SU-DHL-6 (cell line): ENCODE measurements around the gene ARMC5.

Source experiments
- H2AFZ ChIP-seq: fragments of 200-600 bp; sonication (generic); 2 replicates; pipeline ENCODE4 v1.6.1; 2014; ENCODE audit warnings: low read depth, mild to moderate bottlenecking, moderate library complexity, mixed read lengths, antibody characterized with exemption, low read length; ENCODE audit not compliant: severe bottlenecking
- H3F3A ChIP-seq: fragments of 200-600 bp; shearing (Covaris generic); 2 replicates; pipeline ENCODE4 v1.6.0; 2016; ENCODE audit warnings: antibody characterized with exemption, mild to moderate bottlenecking; ENCODE audit not compliant: insufficient read depth
- H3K27ac ChIP-seq: fragments of 200-600 bp; sonication (generic); 2 replicates; pipeline ENCODE4 v1.5.1; 2016; ENCODE audit warnings: low read depth, mild to moderate bottlenecking, low read length, moderate library complexity, mixed read lengths
- H3K27me3 ChIP-seq: fragments of 200-600 bp; sonication (generic), shearing (Covaris generic); 2 replicates; pipeline ENCODE4 v1.6.0; 2014; ENCODE audit warnings: mild to moderate bottlenecking, low read length
- H3K36me3 ChIP-seq: fragments of 200-600 bp; sonication (generic); 2 replicates; pipeline ENCODE4 v1.6.1; 2014; ENCODE audit warnings: mild to moderate bottlenecking, low read length, mixed read lengths
- H3K4me2 ChIP-seq: fragments of 300-600, 200-600 bp; shearing (Covaris generic), sonication (generic); 2 replicates; pipeline ENCODE4 v1.6.0; 2014; ENCODE audit warnings: low read length, low read depth, mild to moderate bottlenecking; ENCODE audit not compliant: poor library complexity, severe bottlenecking
- H3K4me3 ChIP-seq: fragments of 200-600 bp; sonication (generic); 2 replicates; pipeline ENCODE4 v1.5.1; 2014; ENCODE audit warnings: antibody characterized with exemption, low read length, mild to moderate bottlenecking, mixed read lengths; ENCODE audit not compliant: insufficient read depth, poor library complexity, severe bottlenecking
- H3K79me2 ChIP-seq: fragments of 200-600 bp; sonication (generic); 2 replicates; pipeline ENCODE4 v1.6.1; 2014; ENCODE audit warnings: mild to moderate bottlenecking, low read length, moderate library complexity; ENCODE audit not compliant: insufficient read depth
- H3K9ac ChIP-seq: fragments of 200-600 bp; sonication (generic); 2 replicates; pipeline ENCODE4 v1.7.0; 2014; ENCODE audit warnings: mild to moderate bottlenecking, low read length
- H3K9me2 ChIP-seq: fragments of 200-600 bp; sonication (generic); replicated peaks from 2 replicates; pipeline ENCODE4 v1.6.1; 2014; ENCODE audit warnings: low read length; ENCODE audit not compliant: insufficient read depth
- H3K9me3 ChIP-seq: fragments of 200-600 bp; sonication (generic); 2 replicates; pipeline ENCODE4 v1.6.1; 2014; ENCODE audit warnings: low read length, mixed read lengths; ENCODE audit not compliant: insufficient read depth
- H4K20me1 ChIP-seq: fragments of 200-600 bp; sonication (generic); 2 replicates; pipeline ENCODE4 v1.6.1; 2014; ENCODE audit warnings: low read depth, mild to moderate bottlenecking, antibody characterized with exemption, low read length, moderate library complexity, mixed read lengths
- EZH2phosphoT487 ChIP-seq: fragments of 200-600 bp; sonication (generic), shearing (Covaris generic); conservative IDR thresholded peaks from 2 replicates; pipeline ENCODE4 v1.6.1; 2018; ENCODE audit warnings: mild to moderate bottlenecking, antibody characterized with exemption, low read length, moderate library complexity, mixed read lengths
- TF ChIP-seq, protein P1 (sequence below): fragments of 200-600 bp; sonication (generic); IDR thresholded peaks from one replicate; pipeline ENCODE4 v1.5.1; 2017; ENCODE audit warnings: antibody characterized with exemption, mild to moderate bottlenecking, low read length, moderate library complexity; ENCODE audit not compliant: insufficient read depth, poor library complexity, severe bottlenecking

ARMC5 gene

DNA sequence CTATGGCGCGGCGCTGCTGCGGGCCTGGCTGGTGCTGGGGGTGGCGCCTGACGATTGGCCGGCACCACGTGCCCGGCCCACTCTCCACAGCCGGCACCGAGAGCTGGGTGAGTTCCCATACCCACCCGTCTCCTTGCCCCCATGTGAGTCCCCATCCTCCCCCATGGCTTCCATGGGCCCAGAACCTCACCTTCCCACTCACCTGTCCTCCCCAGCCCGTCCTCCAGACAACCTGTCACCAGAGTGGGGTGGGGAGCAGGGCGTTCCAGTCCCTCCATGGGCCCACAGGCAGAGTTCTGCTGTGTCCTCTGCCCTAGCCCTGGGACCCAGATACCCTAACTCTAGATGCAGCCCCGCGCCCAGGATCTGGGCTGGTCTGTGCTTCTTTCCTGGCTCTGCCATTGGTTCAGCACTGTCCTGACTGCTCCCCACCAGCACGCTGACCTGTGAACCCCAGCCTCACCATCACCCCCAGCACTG, 5.5 kb downstream of the ARMC5 start:
- Histone ChIP-seq H3K27me3 (no peaks in the 10 kb centered on the region), H2AFZ (no peak overlapping the region), H3K36me3 (no peaks in the 10 kb centered on the region), H4K20me1 (0 out of 2 replicates have a peak, but pooled peaks cover 5% of the 10 kb centered on the region), H3K27ac (no peak overlapping the region), H3K9ac (no peak overlapping the region), H3K4me3 (no peak overlapping the region), H3K4me2 (no peak overlapping the region), H3K9me3 (no peaks in the 10 kb centered on the region), H3F3A (0 out of 2 replicates have a peak, but pooled peaks cover 4% of the 10 kb centered on the region), H3K9me2 (no peaks in the 10 kb centered on the region), H3K79me2 (no peaks in the 10 kb centered on the region)
- TF ChIP-seq EZH2phosphoT487, result no peak
- TF ChIP-seq, protein P1, sequence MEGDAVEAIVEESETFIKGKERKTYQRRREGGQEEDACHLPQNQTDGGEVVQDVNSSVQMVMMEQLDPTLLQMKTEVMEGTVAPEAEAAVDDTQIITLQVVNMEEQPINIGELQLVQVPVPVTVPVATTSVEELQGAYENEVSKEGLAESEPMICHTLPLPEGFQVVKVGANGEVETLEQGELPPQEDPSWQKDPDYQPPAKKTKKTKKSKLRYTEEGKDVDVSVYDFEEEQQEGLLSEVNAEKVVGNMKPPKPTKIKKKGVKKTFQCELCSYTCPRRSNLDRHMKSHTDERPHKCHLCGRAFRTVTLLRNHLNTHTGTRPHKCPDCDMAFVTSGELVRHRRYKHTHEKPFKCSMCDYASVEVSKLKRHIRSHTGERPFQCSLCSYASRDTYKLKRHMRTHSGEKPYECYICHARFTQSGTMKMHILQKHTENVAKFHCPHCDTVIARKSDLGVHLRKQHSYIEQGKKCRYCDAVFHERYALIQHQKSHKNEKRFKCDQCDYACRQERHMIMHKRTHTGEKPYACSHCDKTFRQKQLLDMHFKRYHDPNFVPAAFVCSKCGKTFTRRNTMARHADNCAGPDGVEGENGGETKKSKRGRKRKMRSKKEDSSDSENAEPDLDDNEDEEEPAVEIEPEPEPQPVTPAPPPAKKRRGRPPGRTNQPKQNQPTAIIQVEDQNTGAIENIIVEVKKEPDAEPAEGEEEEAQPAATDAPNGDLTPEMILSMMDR, result no peak

DNA sequence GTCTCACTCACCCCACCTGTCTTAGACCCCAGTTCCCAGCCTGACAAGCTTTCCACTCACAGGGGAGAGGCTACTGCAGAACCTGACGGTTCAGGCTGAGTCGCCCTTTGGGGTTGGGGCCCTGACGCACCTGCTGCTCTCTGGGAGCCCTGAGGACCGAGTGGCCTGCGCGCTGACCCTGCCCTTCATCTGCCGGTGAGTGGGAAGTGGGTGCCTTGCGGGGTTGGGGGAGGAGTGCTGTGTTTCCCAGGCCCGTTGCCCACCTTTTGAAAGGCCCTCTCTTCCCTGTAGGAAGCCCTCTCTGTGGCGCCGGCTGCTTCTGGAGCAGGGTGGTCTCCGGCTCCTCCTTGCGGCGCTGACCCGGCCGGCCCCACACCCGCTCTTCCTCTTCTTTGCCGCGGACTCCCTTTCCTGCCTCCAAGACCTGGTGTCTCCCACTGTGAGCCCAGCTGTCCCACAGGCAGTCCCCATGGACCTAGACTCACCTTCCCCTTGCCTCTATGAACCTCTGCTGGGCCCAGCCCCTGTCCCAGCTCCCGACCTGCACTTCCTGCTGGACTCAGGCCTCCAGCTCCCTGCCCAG, 6.6 kb downstream of the ARMC5 start:
- TF ChIP-seq, protein P1, result no peak
- no peak for TF ChIP-seq EZH2phosphoT487
- Histone ChIP-seq H3K36me3 (no peaks in the 10 kb centered on the region), H3K4me2 (no peak overlapping the region), H3K27me3 (no peaks in the 10 kb centered on the region), H3K9me2 (no peaks in the 10 kb centered on the region), H3F3A (no peaks in the 10 kb centered on the region), H3K79me2 (no peaks in the 10 kb centered on the region), H3K27ac (no peak overlapping the region), H3K4me3 (no peak overlapping the region), H3K9ac (no peak overlapping the region), H3K9me3 (no peaks in the 10 kb centered on the region), H4K20me1 (no peaks in the 10 kb centered on the region), H2AFZ (no peak overlapping the region)

DNA sequence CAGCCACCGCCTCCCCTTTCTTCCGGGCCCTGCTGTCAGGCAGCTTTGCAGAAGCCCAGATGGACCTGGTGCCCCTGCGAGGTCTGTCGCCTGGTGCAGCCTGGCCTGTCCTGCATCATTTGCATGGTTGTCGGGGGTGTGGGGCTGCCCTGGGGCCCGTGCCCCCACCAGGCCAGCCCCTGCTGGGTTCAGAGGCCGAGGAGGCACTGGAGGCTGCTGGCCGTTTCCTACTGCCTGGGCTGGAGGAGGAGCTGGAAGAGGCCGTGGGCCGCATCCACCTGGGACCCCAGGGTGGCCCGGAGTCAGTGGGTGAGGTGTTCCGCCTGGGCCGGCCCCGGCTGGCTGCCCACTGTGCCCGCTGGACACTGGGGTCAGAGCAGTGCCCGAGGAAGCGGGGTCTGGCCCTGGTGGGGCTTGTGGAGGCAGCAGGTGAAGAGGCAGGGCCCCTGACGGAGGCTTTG, 7.1 kb downstream of the ARMC5 start:
- no peak overlapping the region for H3K9ac ChIP-seq

More for the DNA sequence above, 7.1 kb downstream of the ARMC5 start:
- H3F3A ChIP-seq, result no peaks in the 10 kb centered on the region
- H3K27ac ChIP-seq, result no peak overlapping the region
- H3K36me3 ChIP-seq, result no peaks in the 10 kb centered on the region
- H3K9me3 ChIP-seq, result no peaks in the 10 kb centered on the region
- no peak overlapping the region for H3K4me3 ChIP-seq
- H3K27me3 ChIP-seq, result no peaks in the 10 kb centered on the region
- no peaks in the 10 kb centered on the region for H3K9me2 ChIP-seq
- no peak overlapping the region for H3K4me2 ChIP-seq
- H2AFZ ChIP-seq, result no peak overlapping the region
- no peaks in the 10 kb centered on the region for H4K20me1 ChIP-seq
- H3K79me2 ChIP-seq, result no peaks in the 10 kb centered on the region
- no peak for TF ChIP-seq EZH2phosphoT487
- TF ChIP-seq, protein P1, result no peak
